H1 (cell line): Measurements from ENCODE around the gene AMPD3. TPM values are rescaled to one million over a fixed set of nuclear protein-coding genes. Genes with fewer than 3 reads are reported as not detected.

ENCODE experiments used
- CTCF ChIA-PET: fragments of 300-600 bp; sonication (Branson Sonifier 250); formaldehyde crosslinking; loops from one replicate; lab custom pipeline; 2021; ENCODE audit not compliant: partially characterized antibody; lab: Charles Lee
- POLR2A ChIA-PET: fragments of 300-600 bp; sonication (Branson Sonifier 250); formaldehyde crosslinking; loops from one replicate; lab custom pipeline; 2021; ENCODE audit warnings: inconsistent platforms; ENCODE audit not compliant: partially characterized antibody; lab: Charles Lee
- DNase-seq, 2 experiments: peaks; one replicate each; pipeline versions ENCODE4 v3.0.0 to v3.0.0-alpha.2; 2010 to 2022; ENCODE audit warnings: low spot score in 2 of 2, low read depth in 1 of 2, mixed read lengths in 1 of 2
- FAIRE-seq: peaks from 2 replicates; lab custom pipeline; 2011; peaks lifted over from hg19 to GRCh38; lab: Jason Lieb, UNC
- H2AFZ ChIP-seq: 2 replicates; pipeline ENCODE4 v1.8.1; 2012; ENCODE audit warnings: low read length, inconsistent platforms
- H2AK5ac ChIP-seq: 2 replicates; pipeline ENCODE4 v1.6.1; 2013; ENCODE audit warnings: low read depth, low read length
- H2BK120ac ChIP-seq: replicated peaks from 2 replicates; pipeline ENCODE3; 2013; ENCODE audit warnings: low read depth, low read length, inconsistent platforms
- H2BK12ac ChIP-seq: 2 replicates; pipeline ENCODE4 v1.6.1; 2013; ENCODE audit warnings: low read depth, low read length
- H2BK15ac ChIP-seq: 2 replicates; pipeline ENCODE4 v1.6.1; 2013; ENCODE audit warnings: low read length
- H2BK20ac ChIP-seq: 2 replicates; pipeline ENCODE4 v1.6.1; 2013; ENCODE audit warnings: low read length
- H2BK5ac ChIP-seq: 2 replicates; pipeline ENCODE4 v1.6.1; 2013; ENCODE audit warnings: low read depth, low read length
- H3K14ac ChIP-seq: 2 replicates; pipeline ENCODE4 v1.6.1; 2013; ENCODE audit warnings: inconsistent platforms; ENCODE audit not compliant: insufficient read length
- H3K18ac ChIP-seq: 2 replicates; pipeline ENCODE4 v1.6.1; 2013; ENCODE audit warnings: low read length; ENCODE audit errors: extremely low read depth
- H3K23ac ChIP-seq: 2 replicates; pipeline ENCODE4 v1.6.1; 2013; ENCODE audit warnings: inconsistent platforms; ENCODE audit not compliant: insufficient read length
- H3K23me2 ChIP-seq: 2 replicates; pipeline ENCODE4 v1.6.1; 2013; ENCODE audit warnings: low read depth, low read length
- H3K27ac ChIP-seq: 2 replicates; pipeline ENCODE4 v1.6.1; 2011; ENCODE audit warnings: low read depth, low read length, inconsistent platforms
- H3K27me3 ChIP-seq, 4 experiments: replicated peaks in 1 of 4; 1 replicate in 1 of 4; 2 replicates in 3 of 4; pipeline versions ENCODE4 v1.6.1 to v1.8.1; 2011 to 2013; ENCODE audit warnings: low read length in 3 of 4, mild to moderate bottlenecking in 3 of 4, inconsistent platforms in 2 of 4, mixed read lengths in 2 of 4, moderate library complexity in 1 of 4; ENCODE audit not compliant: control insufficient read depth in 3 of 4, insufficient read depth in 3 of 4; ENCODE audit errors: extremely low read depth in 1 of 4
- H3K36me3 ChIP-seq, 4 experiments: 2 replicates each; pipeline versions ENCODE4 v1.6.1 to v1.8.1; 2011 to 2013; ENCODE audit warnings: mild to moderate bottlenecking in 4 of 4, low read length in 3 of 4, moderate library complexity in 2 of 4, control low read depth in 1 of 4, inconsistent platforms in 1 of 4; ENCODE audit not compliant: insufficient read depth in 4 of 4, control insufficient read depth in 2 of 4
- H3K4ac ChIP-seq: replicated peaks from 2 replicates; pipeline ENCODE3; 2013; ENCODE audit warnings: low read length, low read depth, mixed read lengths, inconsistent platforms; ENCODE audit not compliant: insufficient read length
- H3K4me1 ChIP-seq, 4 experiments: replicated peaks in 1 of 4; 1 replicate in 1 of 4; 2 replicates in 3 of 4; pipeline versions ENCODE4 v1.6.1 to v1.8.1; 2011 to 2013; ENCODE audit warnings: low read length in 3 of 4, inconsistent platforms in 2 of 4, mixed read lengths in 1 of 4; ENCODE audit not compliant: insufficient read depth in 4 of 4, control insufficient read depth in 3 of 4
- H3K4me2 ChIP-seq, 2 experiments: 2 replicates each; pipeline versions ENCODE4 v1.6.1 to v1.8.1; 2011 to 2013; ENCODE audit warnings: low read depth in 2 of 2, low read length in 2 of 2, control low read depth in 1 of 2, inconsistent platforms in 1 of 2, mild to moderate bottlenecking in 1 of 2; ENCODE audit not compliant: insufficient read depth in 1 of 2
- H3K4me3 ChIP-seq, 4 experiments: fragments of 200-600, 300-600 bp in 1 of 4; sonication (generic), shearing (Covaris generic), sonication (Bioruptor Twin) in 1 of 4; 2 replicates each; pipeline versions ENCODE4 v1.5.1 to v1.8.1; 2011 to 2016; ENCODE audit warnings: low read length in 4 of 4, low read depth in 3 of 4, control low read depth in 2 of 4, inconsistent platforms in 2 of 4, mild to moderate bottlenecking in 2 of 4, mixed read lengths in 1 of 4, moderate library complexity in 1 of 4; ENCODE audit not compliant: insufficient read depth in 2 of 4; ENCODE audit errors: extremely low read depth in 1 of 4
- H3K56ac ChIP-seq: replicated peaks from 2 replicates; pipeline ENCODE3; 2013; ENCODE audit warnings: low read depth, mild to moderate bottlenecking, mixed read lengths, low read length, inconsistent platforms; ENCODE audit not compliant: insufficient read length
- H3K79me1 ChIP-seq: 2 replicates; pipeline ENCODE4 v1.6.1; 2013; ENCODE audit warnings: low read depth, low read length, control low read depth
- H3K79me2 ChIP-seq, 2 experiments: 2 replicates each; pipeline versions ENCODE4 v1.6.1 to v1.8.1; 2012 to 2013; ENCODE audit warnings: low read length in 2 of 2, mild to moderate bottlenecking in 2 of 2, inconsistent platforms in 1 of 2; ENCODE audit not compliant: insufficient read depth in 2 of 2, control insufficient read depth in 1 of 2
- H3K9ac ChIP-seq, 4 experiments: replicated peaks in 1 of 4; 1 replicate in 1 of 4; 2 replicates in 3 of 4; pipeline versions ENCODE4 v1.6.1 to v1.8.1; 2011 to 2013; ENCODE audit warnings: low read depth in 3 of 4, low read length in 3 of 4, control low read depth in 2 of 4, mild to moderate bottlenecking in 2 of 4, moderate library complexity in 2 of 4, inconsistent platforms in 1 of 4; ENCODE audit errors: extremely low read depth in 1 of 4
- H3K9me3 ChIP-seq, 2 experiments: 2 replicates each; pipeline versions ENCODE4 v1.6.1 to v1.8.1; 2012 to 2013; ENCODE audit warnings: mild to moderate bottlenecking in 2 of 2, moderate library complexity in 2 of 2, control low read depth in 1 of 2, inconsistent platforms in 1 of 2, low read depth in 1 of 2, low read length in 1 of 2, mixed read lengths in 1 of 2; ENCODE audit not compliant: insufficient read depth in 2 of 2
- H4K20me1 ChIP-seq, 2 experiments: replicated peaks in 1 of 2; 2 replicates each; pipeline versions ENCODE3 to v1.8.1; 2011 to 2013; ENCODE audit warnings: inconsistent platforms in 2 of 2, low read length in 2 of 2, mild to moderate bottlenecking in 1 of 2; ENCODE audit not compliant: insufficient read depth in 2 of 2, control insufficient read depth in 1 of 2
- H4K5ac ChIP-seq: 2 replicates; pipeline ENCODE4 v1.6.1; 2013; ENCODE audit warnings: low read length, low read depth, mixed read lengths, inconsistent platforms; ENCODE audit not compliant: insufficient read length
- H4K8ac ChIP-seq: 2 replicates; pipeline ENCODE4 v1.8.0; 2013; ENCODE audit warnings: mild to moderate bottlenecking, moderate library complexity, low read length, inconsistent platforms; ENCODE audit not compliant: insufficient read depth; ENCODE audit errors: extremely low read depth
- H4K91ac ChIP-seq: replicated peaks from 2 replicates; pipeline ENCODE3; 2013; ENCODE audit warnings: low read length, mixed read lengths, inconsistent platforms; ENCODE audit not compliant: insufficient read length
- ASH2L ChIP-seq: fragments of 200-600, 300-600 bp; sonication (generic); IDR thresholded peaks from one replicate; pipeline ENCODE4 v1.7.1; 2017; ENCODE audit warnings: low read length
- BACH1 ChIP-seq: IDR thresholded peaks from 2 replicates; pipeline ENCODE4 v1.6.1; 2012; ENCODE audit warnings: low read length, improper control_type of control experiment
- HDAC2 ChIP-seq, 2 experiments: fragments of 300-600 bp in 1 of 2; sonication (generic) in 1 of 2; IDR thresholded peaks; 2 replicates each; pipeline ENCODE4 v1.6.1; 2011 to 2012; ENCODE audit warnings: low read depth in 2 of 2, low read length in 2 of 2, mild to moderate bottlenecking in 2 of 2, moderate library complexity in 2 of 2, borderline replicate concordance in 1 of 2, inconsistent platforms in 1 of 2
- NANOG ChIP-seq: IDR thresholded peaks from 2 replicates; pipeline ENCODE4 v1.6.1; 2011; ENCODE audit warnings: low read length, low read depth, mild to moderate bottlenecking, inconsistent platforms; ENCODE audit not compliant: insufficient read depth, poor library complexity, severe bottlenecking
- PHF8 ChIP-seq: fragments of 200-600 bp; sonication (generic); conservative IDR thresholded peaks from 2 replicates; pipeline ENCODE4 v1.7.1; 2012; ENCODE audit warnings: low read depth, mild to moderate bottlenecking, inconsistent platforms, low read length, moderate library complexity
- POU5F1 ChIP-seq: IDR thresholded peaks from 2 replicates; pipeline ENCODE4 v1.6.1; 2011; ENCODE audit warnings: low read depth, mild to moderate bottlenecking, low read length, moderate library complexity
- SIN3A ChIP-seq, 2 experiments: IDR thresholded peaks in 1 of 2; conservative IDR thresholded peaks in 1 of 2; 2 replicates each; pipeline ENCODE4 v1.6.1; 2011 to 2012; ENCODE audit warnings: low read length in 2 of 2, improper control_type of control experiment in 1 of 2, low read depth in 1 of 2, mild to moderate bottlenecking in 1 of 2
- SP2 ChIP-seq: IDR thresholded peaks from 2 replicates; pipeline ENCODE4 v1.6.1; 2012; ENCODE audit warnings: mild to moderate bottlenecking, low read length, inconsistent platforms
- SP4 ChIP-seq: IDR thresholded peaks from 2 replicates; pipeline ENCODE4 v1.6.1; 2012; ENCODE audit warnings: low read length, inconsistent platforms
- SUZ12 ChIP-seq: fragments of 200-600 bp; sonication (generic); IDR thresholded peaks from 2 replicates; pipeline ENCODE4 v1.6.1; 2012; ENCODE audit warnings: mild to moderate bottlenecking, inconsistent platforms, low read length, moderate library complexity, mixed read lengths
- TAF7 ChIP-seq: optimal IDR thresholded peaks from 2 replicates; pipeline ENCODE3; 2011; ENCODE audit warnings: low read depth, mild to moderate bottlenecking, inconsistent platforms, low read length, moderate library complexity, borderline replicate concordance
- YY1 ChIP-seq: IDR thresholded peaks from 2 replicates; pipeline ENCODE4 v1.6.1; 2011; ENCODE audit warnings: low read depth, mild to moderate bottlenecking, low read length
- ZNF274 ChIP-seq: IDR thresholded peaks from 2 replicates; pipeline ENCODE4 v1.7.0; 2012; ENCODE audit warnings: low read length, borderline replicate concordance; ENCODE audit errors: extremely low read depth
- WGBS, 2 experiments: shearing (Covaris generic) in 1 of 2; methylation state at CpG; one replicate each; pipeline versions ENCODE4 v1.1.6 to v1.1.7; 2013 to 2015; ENCODE audit warnings: low lambda C conversion rate in 2 of 2, mixed read lengths in 2 of 2, inconsistent platforms in 1 of 2, low coverage in 1 of 2, missing lambda C conversion rate in 1 of 2; ENCODE audit not compliant: insufficient replicate concordance in 2 of 2, insufficient coverage in 1 of 2, insufficient read length in 1 of 2; ENCODE audit errors: extremely low coverage in 1 of 2, missing lambda C conversion rate in 1 of 2; 5-methylcytosine and 5-hydroxymethylcytosine counted together
- polyA plus RNA-seq, 7 experiments: library from polyadenylated mRNA; depleted of rRNA in 3 of 7; stranded (reverse) in 5 of 7; unstranded in 2 of 7; fragments of >200 nt in 5 of 7; fragments of 200-250 nt in 2 of 7; gene quantifications; 1 replicate in 5 of 7; 2 replicates in 1 of 7; 4 replicates in 1 of 7; pipeline versions ENCODE4 v1.2.1 to v1.2.3, GENCODE V29; 2011 to 2013; ENCODE audit warnings: missing spikeins in 2 of 7, mixed read lengths in 2 of 7
- total RNA-seq: library from RNA; stranded (reverse); fragmentation: NEBNext Ultra II Directional; extraction: Animal tissue kit (Norgen Biotek cat#: 25700); gene quantifications from 2 replicates; pipeline ENCODE4 v1.2.1, GENCODE V29; 2021
- TF ChIP-seq, protein P1 (sequence below): IDR thresholded peaks from 2 replicates; pipeline ENCODE4 v1.6.1; 2011; ENCODE audit warnings: low read depth, mild to moderate bottlenecking, low read length; ENCODE audit not compliant: insufficient read depth

The AMPD3 gene
- total and polyA plus RNA-seq, 2 of the 8 experiments (the other 6 are each of a cell fraction or from before 2014, with no cell fraction given): 4.0 to 6.3 TPM

DNA sequence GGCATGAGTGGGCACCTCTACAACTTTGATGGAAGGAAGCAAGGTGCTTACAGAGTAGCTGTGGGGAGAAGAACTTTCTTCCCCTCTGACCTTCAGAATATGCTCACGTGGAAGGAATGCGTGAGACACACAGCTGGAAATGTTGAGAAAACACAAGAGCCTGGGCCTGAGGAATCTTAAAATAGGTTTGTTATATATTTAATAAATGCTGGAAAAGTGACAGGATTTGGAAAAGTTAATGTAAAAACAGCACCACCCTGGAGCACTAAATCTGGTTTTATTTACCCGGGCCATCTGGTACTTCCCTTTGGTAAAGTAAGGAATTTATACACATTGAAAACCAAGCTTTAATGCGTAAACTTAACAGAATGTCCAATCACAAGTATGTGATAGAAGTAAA, 14.0 kb upstream of the AMPD3 start:
- H2BK20ac ChIP-seq: no peak overlapping the region
- H4K91ac ChIP-seq: no peak overlapping the region
- no peak overlapping the region for H3K23ac ChIP-seq
- H3K27me3 ChIP-seq: no peaks in the 10 kb centered on the region
- H2BK15ac ChIP-seq: no peak overlapping the region
- H3K4me1 ChIP-seq: no peaks in the 10 kb centered on the region
- H3K79me2 ChIP-seq: no peaks in the 10 kb centered on the region
- H3K4me2 ChIP-seq: no peak overlapping the region
- H3K36me3 ChIP-seq: no peaks in the 10 kb centered on the region
- WGBS, 2 experiments: 96% methylated on average over 4 of the region's 4 CpGs; no CpG with 5 or more reads in 1 of the 2 experiments
- no peak overlapping the region for H3K4me3 ChIP-seq
- H2BK12ac ChIP-seq: no peak overlapping the region
- H3K18ac ChIP-seq: no peak overlapping the region
- no peak overlapping the region for H3K9ac ChIP-seq
- H2BK5ac ChIP-seq: no peak overlapping the region
- H3K23me2 ChIP-seq: no peaks in the 10 kb centered on the region
- ChIA-PET CTCF (interaction anchor here (1.0 to 3.9 kb wide), 5 partner anchors 11 to 40 kb away, joined by 3 to 9 read pairs (median 4); no protein-coding TSS in a partner anchor), POLR2A (interaction anchor here (0.8 kb wide), 1 partner anchor 15 kb away, joined by 3 read pairs; no protein-coding TSS in a partner anchor)
- H3K56ac ChIP-seq: no peak overlapping the region
- no peak overlapping the region for H2AFZ ChIP-seq
- H4K5ac ChIP-seq: no peak overlapping the region
- H3K9me3 ChIP-seq: no peaks in the 10 kb centered on the region
- no peak overlapping the region for H2BK120ac ChIP-seq
- DNase-seq: no peak
- FAIRE-seq: no peak
- H3K79me1 ChIP-seq: no peaks in the 10 kb centered on the region
- no peak overlapping the region for H3K4ac ChIP-seq
- H4K8ac ChIP-seq: no peak overlapping the region
- no peak overlapping the region for H3K14ac ChIP-seq
- no peaks in the 10 kb centered on the region for H4K20me1 ChIP-seq
- H3K27ac ChIP-seq: no peak overlapping the region
- H2AK5ac ChIP-seq: no peak overlapping the region
- no peak for TF ChIP-seq PHF8
- no peak for TF ChIP-seq SP4
- no peak for TF ChIP-seq ASH2L
- TF ChIP-seq ZNF274: no peak
- TF ChIP-seq SIN3A (conservative IDR thresholded peaks at IDR 0.05 in 1 of 2, IDR thresholded peaks at IDR 0.05 in 1 of 2; ENCODE audit: low read depth in 1 of 2, low read length in 2 of 2): no peak
- TF ChIP-seq POU5F1: no peak
- TF ChIP-seq, protein P1, sequence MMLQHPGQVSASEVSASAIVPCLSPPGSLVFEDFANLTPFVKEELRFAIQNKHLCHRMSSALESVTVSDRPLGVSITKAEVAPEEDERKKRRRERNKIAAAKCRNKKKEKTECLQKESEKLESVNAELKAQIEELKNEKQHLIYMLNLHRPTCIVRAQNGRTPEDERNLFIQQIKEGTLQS: no peak
- TF ChIP-seq HDAC2 (IDR thresholded peaks at IDR 0.05; ENCODE audit: borderline replicate concordance in 1 of 2, low read depth in 2 of 2, low read length in 2 of 2): no peak
- TF ChIP-seq TAF7: no peak
- TF ChIP-seq BACH1: no peak
- TF ChIP-seq YY1: no peak
- TF ChIP-seq NANOG: no peak
- TF ChIP-seq SP2: no peak
- TF ChIP-seq SUZ12: no peak
